Cerebellar nuclear complex (tissue), 1 donor: ENCODE results near the gene ACOT9.
"Not testable (repeated sequence)": the region's sequence is repeated elsewhere in the genome, so short reads cannot be mapped to it uniquely, and the experiment has no call there.

Source experiments
- DNase-seq, 2 experiments: peaks; one replicate each; lab custom pipeline; 2025; lab: John Stamatoyannopoulos, UW

The ACOT9 gene

DNA sequence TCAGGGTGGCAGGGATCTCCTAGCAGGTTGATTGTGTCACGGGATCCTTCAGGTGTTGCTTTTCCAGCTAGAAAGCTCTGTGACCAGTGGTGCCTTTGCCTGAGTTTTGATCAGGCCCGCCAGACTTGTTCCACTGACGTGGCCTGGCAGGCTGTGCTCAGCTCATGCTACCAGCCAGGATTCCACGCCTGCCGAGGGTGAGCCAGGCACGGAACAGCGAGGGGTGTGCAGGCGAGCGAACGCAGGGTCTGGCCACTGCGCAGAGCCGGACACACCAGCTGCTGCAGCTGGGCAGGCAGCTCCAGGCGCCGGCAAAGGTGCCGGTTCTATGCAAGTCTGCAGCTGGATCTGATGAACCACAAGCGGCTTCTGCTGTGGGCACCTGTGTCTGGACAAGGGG, 22.8 kb upstream of the ACOT9 start:
- no peak for DNase-seq

GRCh38 chrX:23765449-23765848, 22.4 kb upstream of the ACOT9 start:
- no peak for DNase-seq

GRCh38 chrX:23764188-23764984, 21.3 kb upstream of the ACOT9 start:
- no peak for DNase-seq

DNA sequence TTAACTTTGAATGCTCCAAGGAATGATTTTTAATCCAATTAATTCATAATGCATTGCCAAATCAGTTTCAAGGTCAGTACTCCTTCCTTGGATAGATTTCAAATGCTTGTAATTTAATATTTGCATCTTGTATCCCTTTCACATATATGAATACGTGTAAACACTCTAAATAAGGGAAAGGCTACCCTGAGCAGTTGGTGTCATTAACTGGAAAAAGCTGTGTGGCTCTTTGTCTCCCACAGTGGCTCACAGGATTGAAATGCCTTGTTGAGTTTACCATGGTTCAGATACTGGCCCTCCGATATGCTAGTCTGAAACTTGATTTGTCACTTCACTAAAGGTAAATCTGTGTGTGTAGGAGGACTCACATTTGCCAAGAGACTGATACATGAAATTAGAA, 16.7 kb upstream of the ACOT9 start:
- DNase-seq, result no peak

DNA sequence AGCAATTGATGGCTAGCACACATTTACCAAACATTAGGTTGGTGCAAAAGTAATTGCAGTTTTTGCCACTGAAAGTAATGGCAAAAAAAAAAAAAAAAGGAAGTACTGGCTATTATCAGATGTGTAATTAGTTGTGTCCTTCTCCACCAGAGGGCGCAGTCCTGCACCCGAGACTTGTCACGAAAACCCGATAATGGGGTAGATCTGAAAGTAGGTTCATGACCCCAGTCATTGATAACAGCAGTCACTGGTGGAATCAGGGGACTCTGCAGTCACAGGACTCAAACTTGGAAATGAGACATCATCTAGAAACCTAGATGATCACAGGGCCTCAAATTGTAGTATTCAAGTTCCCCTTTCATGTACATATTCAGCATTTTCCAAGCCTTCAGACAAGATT, 13.1 kb upstream of the ACOT9 start:
- no peak for DNase-seq

GRCh38 chrX:23754664-23755063, 11.6 kb upstream of the ACOT9 start:
- DNase-seq, result no peak

- no peak for DNase-seq
These were observed 9.8 kb upstream of the ACOT9 start for GRCh38 chrX:23752740-23753415.

GRCh38 chrX:23749576-23749975, 6.5 kb upstream of the ACOT9 start:
- DNase-seq, result no peak

- DNase-seq, result no peak
These were observed 6.1 kb upstream of the ACOT9 start for GRCh38 chrX:23749129-23749528.

DNA sequence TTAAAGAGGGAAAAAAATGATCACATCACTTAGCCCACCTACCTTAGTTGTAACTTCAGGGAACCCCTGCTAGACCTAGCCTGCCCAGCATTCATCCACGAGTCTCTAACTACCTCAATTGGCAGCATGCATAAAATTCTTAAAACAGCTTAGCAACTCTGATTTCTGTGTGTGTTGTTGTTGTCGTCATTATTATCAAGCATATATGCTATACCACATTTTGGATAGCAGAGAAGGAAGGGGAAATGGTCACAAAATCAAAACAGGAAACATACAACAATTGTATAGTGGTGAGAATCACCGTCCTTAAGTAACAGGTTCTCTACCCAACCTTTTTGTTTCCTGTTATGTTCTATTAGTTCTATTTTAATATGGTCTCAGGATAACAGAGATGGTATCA, 2.7 kb upstream of the ACOT9 start:
- no peak for DNase-seq

DNA sequence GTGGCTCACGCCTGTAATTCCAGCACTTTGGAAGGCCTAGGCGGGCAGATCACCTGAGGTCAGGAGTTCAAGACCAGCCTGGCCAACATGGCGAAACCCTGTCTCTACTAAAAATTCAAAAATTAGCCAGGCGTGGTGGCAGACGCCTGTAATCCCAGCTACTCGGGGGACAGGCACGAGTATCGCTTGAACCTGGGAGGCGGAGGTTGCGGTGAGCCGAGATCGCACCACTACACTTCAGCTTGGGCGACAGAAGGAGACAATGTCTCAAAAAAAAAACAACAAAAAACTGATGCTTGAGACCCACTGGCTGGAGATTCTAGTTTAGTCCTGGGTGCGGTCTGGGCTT, 521 bp upstream of the ACOT9 start:
- DNase-seq, result not testable (repeated sequence)

DNA sequence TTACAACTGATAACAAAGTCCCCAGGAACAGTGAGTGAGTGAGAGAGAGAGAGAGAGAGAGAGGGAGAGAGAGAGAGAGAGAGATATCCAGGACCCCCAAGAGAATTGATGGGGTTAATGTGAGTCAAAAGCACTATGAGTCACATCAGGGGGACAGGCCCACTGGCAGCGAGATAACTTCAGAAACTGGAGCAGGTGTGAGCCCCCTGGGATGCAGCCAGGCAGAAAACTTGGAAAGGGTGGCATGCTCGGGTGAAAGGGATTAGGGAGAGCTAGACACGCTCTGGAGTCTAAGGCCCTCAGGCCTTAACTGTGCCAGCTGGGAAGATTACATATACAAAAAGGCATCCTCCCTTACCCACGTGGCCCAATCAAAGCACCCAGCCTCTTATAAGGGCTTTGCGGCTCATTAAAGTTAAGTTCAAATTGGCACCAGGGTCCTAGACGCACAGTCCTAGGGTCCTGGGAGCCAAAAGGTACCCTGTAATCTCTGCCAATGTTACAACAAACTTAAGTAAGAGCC, 841 bp downstream of the ACOT9 start:
- no peak for DNase-seq

DNA sequence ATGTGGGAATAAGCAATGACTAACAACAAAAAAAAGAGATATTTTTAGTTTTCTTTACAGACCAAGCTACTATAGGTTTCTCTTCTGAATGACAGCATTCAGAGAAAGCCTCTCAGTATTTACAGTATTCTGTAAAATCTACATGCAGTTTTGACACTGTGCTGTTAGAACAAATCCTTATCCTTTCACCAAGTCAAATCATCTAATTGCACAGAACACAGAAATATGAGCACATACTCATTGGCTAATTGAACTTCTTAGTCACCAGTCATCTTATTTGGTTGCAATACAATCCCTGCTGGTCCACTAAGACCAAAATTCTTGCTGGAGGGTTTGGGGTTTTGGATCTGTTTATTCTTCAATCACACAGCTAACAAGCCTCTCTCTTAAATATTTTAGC, 5.7 kb downstream of the ACOT9 start:
- no peak for DNase-seq

DNA sequence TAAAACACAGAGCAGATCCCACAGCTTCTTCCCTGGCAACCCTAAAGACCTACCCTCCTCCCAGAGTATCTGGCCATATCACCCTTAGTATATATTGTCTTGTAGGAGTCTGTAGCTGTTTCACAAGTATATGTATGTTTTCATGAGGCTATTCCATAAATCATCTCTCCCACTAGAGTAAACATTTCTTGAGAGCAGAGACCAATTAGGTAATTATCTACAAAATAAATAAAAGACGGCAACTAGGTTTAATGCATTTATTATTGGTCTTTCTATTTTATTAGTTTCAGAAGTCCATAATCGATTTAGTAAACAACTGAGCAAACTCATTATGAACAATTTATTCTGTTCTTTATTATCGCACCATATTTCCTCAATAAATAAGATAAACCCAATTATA, 7.0 kb downstream of the ACOT9 start:
- no peak for DNase-seq

- DNase-seq, result no peak
These were observed 10.4 kb downstream of the ACOT9 start for GRCh38 chrX:23732704-23733103.

GRCh38 chrX:23731951-23732350, 11.1 kb downstream of the ACOT9 start:
- no peak for DNase-seq

GRCh38 chrX:23729214-23729613, 13.9 kb downstream of the ACOT9 start:
- DNase-seq, result no peak

DNA sequence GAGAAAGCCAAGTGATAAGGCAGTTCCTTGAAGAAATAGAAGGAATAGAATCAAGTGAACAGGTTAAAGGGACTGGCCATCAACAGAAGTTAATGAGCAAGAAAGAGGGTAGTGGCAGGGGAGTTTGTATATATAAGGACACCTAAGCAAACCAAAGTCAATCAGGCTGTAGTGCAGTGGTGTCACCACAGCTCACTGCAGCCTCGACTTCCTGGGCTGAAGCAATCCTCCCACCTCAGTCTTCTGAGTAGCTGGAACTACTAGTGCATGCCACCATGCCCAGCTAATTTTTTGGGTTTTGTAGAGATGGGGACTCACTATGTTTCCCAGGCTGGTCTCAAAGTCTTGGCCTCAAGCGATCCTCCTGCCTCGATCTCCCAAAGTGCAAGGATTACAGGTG, 15.9 kb downstream of the ACOT9 start:
- no peak for DNase-seq

DNA sequence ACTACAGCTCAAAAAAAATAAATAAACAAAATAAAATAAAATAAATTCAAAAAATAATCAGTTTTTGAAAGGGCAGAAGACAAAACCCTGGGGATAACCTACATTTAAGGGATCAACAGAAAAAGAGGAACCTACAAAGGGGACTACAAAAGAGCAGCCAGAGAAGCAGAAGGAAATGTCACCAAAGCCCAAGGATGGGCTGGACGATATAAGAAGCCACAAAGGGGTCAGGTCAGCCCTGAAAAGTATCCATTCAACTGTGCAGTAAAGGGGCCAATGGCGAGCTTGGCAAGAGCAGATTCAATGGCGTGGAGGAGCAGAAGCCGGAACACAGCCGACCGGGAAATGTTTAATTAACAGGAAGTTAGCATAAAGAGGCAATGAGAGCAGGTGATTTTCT, 16.9 kb downstream of the ACOT9 start:
- no peak for DNase-seq

- DNase-seq, result no peak
These were observed 22.9 kb downstream of the ACOT9 start for GRCh38 chrX:23720117-23720677.

DNA sequence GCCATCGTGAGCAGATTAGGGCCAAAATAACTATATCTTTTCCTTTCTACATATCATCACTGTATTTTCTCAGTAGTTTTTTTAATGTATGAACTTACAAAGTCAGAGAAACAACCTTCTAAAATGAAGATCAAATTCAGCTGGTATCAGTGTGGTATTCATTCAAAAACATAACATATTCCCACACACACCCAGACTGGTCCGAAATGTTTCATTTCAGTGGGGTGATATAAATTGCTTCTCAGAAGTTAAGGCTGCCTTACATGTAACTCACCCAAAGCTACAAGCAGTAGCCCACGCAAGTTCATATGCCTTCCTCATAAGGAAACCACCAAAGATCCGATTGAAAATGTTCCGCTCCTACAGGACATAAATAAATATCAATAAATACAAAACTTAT, 37.8 kb downstream of the ACOT9 start:
- DNase-seq, result no peak

GRCh38 chrX:23704673-23705206, 38.3 kb downstream of the ACOT9 start:
- DNase-seq, result no peak

GRCh38 chrX:23699636-23700194, 43.4 kb downstream of the ACOT9 start:
- DNase-seq, result no peak
